Sigmoid colon (tissue), 7 donors: ENCODE results near the gene PDGFA. TPM values are rescaled to one million over a fixed set of nuclear protein-coding genes. Genes with fewer than 3 reads are reported as not detected.
A peak's percentile ranks its signal among the peaks of the same experiment; 100 is the strongest.

ENCODE experiments used
- DNase-seq: peaks from one replicate; pipeline ENCODE4 v3.0.0-alpha.2; 2019
- H3K27ac ChIP-seq, 4 donors: fragments of 200-600 bp; sonication (generic); one replicate each; pipeline ENCODE4 v1.5.1; 2016 to 2019; ENCODE audit warnings: mild to moderate bottlenecking in 1 of 4
- H3K27me3 ChIP-seq, 3 donors: fragments of 200-600 bp; sonication (generic); one replicate each; pipeline ENCODE4 v1.5.1; 2019; ENCODE audit warnings: mild to moderate bottlenecking in 1 of 3
- H3K36me3 ChIP-seq, 4 donors: fragments of 200-600 bp; sonication (generic); one replicate each; pipeline ENCODE4 v1.5.1; 2016 to 2019
- H3K4me1 ChIP-seq, 4 donors: fragments of 200-600 bp; sonication (generic); one replicate each; pipeline ENCODE4 v1.5.1; 2017 to 2019
- H3K4me3 ChIP-seq, 4 donors: fragments of 200-600 bp; sonication (generic); one replicate each; pipeline ENCODE4 v1.5.1; 2017 to 2019; ENCODE audit warnings: mild to moderate bottlenecking in 2 of 4, moderate library complexity in 1 of 4
- H3K9me3 ChIP-seq, 4 donors: fragments of 200-600 bp in 3 of 4; sonication (generic) in 3 of 4; one replicate each; pipeline versions ENCODE4 v1.5.1 to v1.6.1; 2013 to 2019
- EP300 ChIP-seq, 4 donors: sonication (generic); formaldehyde crosslinking; IDR thresholded peaks; one replicate each; pipeline ENCODE4 v1.6.1; 2017; ENCODE audit warnings: antibody characterized with exemption in 4 of 4
- POLR2A ChIP-seq, 2 donors: fragments of 450-650 bp; IDR thresholded peaks; one replicate each; pipeline ENCODE4 v1.6.1; 2016; ENCODE audit warnings: antibody characterized with exemption in 2 of 2, mild to moderate bottlenecking in 2 of 2, moderate library complexity in 2 of 2
- POLR2AphosphoS5 ChIP-seq, 4 donors: sonication (generic); formaldehyde crosslinking; IDR thresholded peaks; one replicate each; pipeline ENCODE4 v1.6.1; 2017; ENCODE audit warnings: antibody characterized with exemption in 4 of 4
- WGBS, 2 donors: extraction: QIAGEN DNeasy Blood & Tissue Kit; methylation state at CpG; one replicate each; pipeline ENCODE4 v1.1.7; 2013; 5-methylcytosine and 5-hydroxymethylcytosine counted together
- intact Hi-C: fragments of 100-400 bp; cut with DNase I; formaldehyde crosslinking; loops from one replicate; pipeline ENCODE4 v1.15.1; 2023
- polyA plus RNA-seq, 3 donors: library from polyadenylated mRNA; stranded (reverse); fragments of 200-250 nt; gene quantifications; one replicate each; pipeline ENCODE4 v1.2.3, GENCODE V29; 2013
- total RNA-seq, 4 donors: library from RNA; depleted of rRNA; stranded (reverse); fragments of >200 nt; gene quantifications; one replicate each; pipeline ENCODE4 v1.1.0, GENCODE V29; 2016
- TF ChIP-seq, protein P1 (sequence below), 4 experiments: fragments of 450-650 bp in 3 of 4; fragments of 200-600 bp in 1 of 4; IDR thresholded peaks; one replicate each; pipeline ENCODE4 v1.5.1; 2016 to 2019; ENCODE audit warnings: antibody characterized with exemption in 4 of 4, mild to moderate bottlenecking in 3 of 4, moderate library complexity in 2 of 4
- donor health status: healthy with polysubstance abuse.
- donor health status: Bipolar disorder and iron deficiency.
- donor health status: healthy.

PDGFA gene
- total and polyA plus RNA-seq, 7 donors, result 19.7 to 38.5 (median 33.9) TPM

DNA sequence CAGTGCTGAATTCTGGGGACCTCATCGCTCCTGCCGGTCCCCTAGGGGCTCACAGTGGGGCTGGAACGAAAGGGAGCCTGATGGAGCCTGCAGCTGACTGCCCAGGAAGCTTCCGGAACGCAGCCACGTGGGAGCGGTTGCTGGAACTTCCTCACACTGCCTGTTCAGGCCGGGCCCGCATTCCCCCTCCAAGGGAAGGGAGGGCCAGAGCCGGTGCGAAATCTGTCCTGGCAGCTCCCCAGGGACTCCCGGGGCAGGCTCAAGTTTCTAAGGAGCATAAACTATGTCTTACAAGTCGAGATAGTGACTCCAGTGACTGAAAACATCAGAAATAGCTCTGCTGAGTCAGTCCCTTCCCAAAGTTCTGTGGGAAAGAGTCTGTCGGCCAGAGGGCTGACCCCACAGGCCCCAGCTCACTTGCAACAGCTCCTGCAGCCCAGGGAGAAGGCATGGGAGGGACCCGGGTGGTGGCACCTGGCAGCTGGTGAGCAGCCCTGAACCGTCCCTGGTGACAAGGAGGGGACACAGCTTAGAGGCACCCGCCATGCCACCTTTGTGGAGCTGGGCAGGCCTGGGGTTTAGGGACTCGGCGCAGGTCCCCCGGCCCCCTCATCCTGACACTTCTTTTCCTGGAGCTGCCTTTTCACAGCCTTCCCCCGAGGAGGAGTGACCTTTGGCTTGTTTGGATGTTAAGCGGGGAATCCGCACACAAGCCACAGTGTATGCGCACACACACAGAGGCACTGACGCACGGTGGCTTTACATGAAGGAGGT is 47.6 kb downstream of the PDGFA start:
- Histone ChIP-seq H3K27ac (peak overlapping the region; percentile 42 to 72 (median 58)), H3K4me1 (peaks cover 0 to 12% (median 10%) of the 10 kb centered on the region in 4 donors), H3K36me3 (no peaks in the 10 kb centered on the region), H3K9me3 (peaks cover 0 to 3% (median 0%) of the 10 kb centered on the region in 4 donors), H3K27me3 (no peaks in the 10 kb centered on the region), H3K4me3 (no peak overlapping the region)
- DNase-seq, result peak; percentile 82
- WGBS, 2 donors, result 60 to 68% methylated on average over 26 of the region's 26 CpGs
- peak in 1 of 4 donors; percentile 60 for TF ChIP-seq POLR2AphosphoS5 (IDR thresholded peaks at IDR 0.05)
- TF ChIP-seq, protein P1, sequence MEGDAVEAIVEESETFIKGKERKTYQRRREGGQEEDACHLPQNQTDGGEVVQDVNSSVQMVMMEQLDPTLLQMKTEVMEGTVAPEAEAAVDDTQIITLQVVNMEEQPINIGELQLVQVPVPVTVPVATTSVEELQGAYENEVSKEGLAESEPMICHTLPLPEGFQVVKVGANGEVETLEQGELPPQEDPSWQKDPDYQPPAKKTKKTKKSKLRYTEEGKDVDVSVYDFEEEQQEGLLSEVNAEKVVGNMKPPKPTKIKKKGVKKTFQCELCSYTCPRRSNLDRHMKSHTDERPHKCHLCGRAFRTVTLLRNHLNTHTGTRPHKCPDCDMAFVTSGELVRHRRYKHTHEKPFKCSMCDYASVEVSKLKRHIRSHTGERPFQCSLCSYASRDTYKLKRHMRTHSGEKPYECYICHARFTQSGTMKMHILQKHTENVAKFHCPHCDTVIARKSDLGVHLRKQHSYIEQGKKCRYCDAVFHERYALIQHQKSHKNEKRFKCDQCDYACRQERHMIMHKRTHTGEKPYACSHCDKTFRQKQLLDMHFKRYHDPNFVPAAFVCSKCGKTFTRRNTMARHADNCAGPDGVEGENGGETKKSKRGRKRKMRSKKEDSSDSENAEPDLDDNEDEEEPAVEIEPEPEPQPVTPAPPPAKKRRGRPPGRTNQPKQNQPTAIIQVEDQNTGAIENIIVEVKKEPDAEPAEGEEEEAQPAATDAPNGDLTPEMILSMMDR (IDR thresholded peaks at IDR 0.05), result no peak
- TF ChIP-seq EP300 (IDR thresholded peaks at IDR 0.05), result peak in 1 of 4 donors; percentile 73
- TF ChIP-seq POLR2A (IDR thresholded peaks at IDR 0.05), result no peak
- intact Hi-C loops, result no loop called here

DNA sequence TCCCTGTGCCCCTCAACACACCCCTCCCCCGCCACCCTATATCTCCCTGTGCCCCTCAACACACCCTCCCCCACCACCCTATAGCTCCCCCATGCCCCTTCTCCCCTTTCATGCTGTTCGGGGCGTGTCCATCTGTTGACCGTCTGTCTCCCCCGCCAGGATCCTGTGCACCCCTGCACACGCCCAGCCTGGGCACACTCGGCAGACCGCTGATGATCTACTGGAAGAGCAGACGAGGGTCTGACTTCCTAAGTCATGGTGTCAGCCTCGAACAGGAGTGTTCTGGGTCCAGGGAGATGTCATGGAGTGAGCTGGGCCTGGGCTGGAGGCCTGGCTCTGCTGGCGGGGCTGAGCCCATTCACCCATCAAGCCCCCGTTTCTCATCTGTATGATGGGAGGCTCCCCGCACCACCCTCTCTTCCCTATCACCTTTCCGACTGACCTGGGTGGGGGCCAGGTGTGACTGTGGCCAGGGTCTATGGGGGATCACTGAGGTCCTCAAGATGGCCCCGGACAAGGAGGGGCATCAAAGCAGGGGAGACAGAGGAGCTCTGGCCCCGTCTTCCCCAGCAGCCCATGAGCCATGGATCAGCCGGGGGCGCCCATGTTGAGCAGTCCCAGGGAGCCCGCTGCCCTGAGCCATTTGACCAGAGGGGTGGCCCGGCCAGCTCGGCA is 48.3 kb downstream of the PDGFA start:
- Histone ChIP-seq H3K27ac (peak overlapping the region; percentile 42 to 72 (median 58)), H3K4me3 (no peak overlapping the region), H3K27me3 (no peaks in the 10 kb centered on the region), H3K9me3 (peaks cover 0 to 3% (median 0%) of the 10 kb centered on the region in 4 donors), H3K36me3 (no peaks in the 10 kb centered on the region), H3K4me1 (peaks cover 0 to 12% (median 10%) of the 10 kb centered on the region in 4 donors)
- no peak for DNase-seq
- intact Hi-C loops, result no loop called here
- TF ChIP-seq POLR2AphosphoS5 (IDR thresholded peaks at IDR 0.05) (no peak), EP300 (IDR thresholded peaks at IDR 0.05) (no peak), POLR2A (IDR thresholded peaks at IDR 0.05) (no peak)
- TF ChIP-seq, protein P1 (IDR thresholded peaks at IDR 0.05), result no peak
- 78 to 80% methylated on average over 20 of the region's 21 CpGs for WGBS, 2 donors

DNA sequence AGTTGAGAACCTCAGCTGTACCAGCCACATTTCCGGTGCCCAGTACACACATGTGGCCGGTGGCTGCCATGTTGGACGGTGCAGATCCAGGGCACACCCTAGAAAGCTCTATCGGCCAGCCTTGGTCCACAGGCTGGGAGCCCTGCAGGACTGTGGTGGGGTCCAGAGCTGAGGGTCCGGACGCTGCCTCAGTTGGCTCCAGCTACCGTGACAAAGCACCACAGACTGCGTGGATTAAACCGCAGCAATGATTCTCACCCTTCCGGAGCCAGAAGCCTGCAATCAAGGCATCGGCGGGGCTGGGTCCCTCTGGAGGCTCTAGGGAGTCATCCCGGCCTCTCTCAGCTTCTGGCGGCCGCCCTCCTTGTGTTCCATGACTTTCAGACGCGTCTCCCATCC is 50.1 kb downstream of the PDGFA start:
- Histone ChIP-seq H3K4me3 (no peak overlapping the region), H3K4me1 (peaks cover 0 to 15% (median 10%) of the 10 kb centered on the region in 4 donors), H3K27me3 (no peaks in the 10 kb centered on the region), H3K36me3 (no peaks in the 10 kb centered on the region), H3K9me3 (peaks cover 0 to under 1% (median 0%) of the 10 kb centered on the region in 4 donors), H3K27ac (no peak overlapping the region)
- 94 to 97% methylated on average over 17 of the region's 17 CpGs for WGBS, 2 donors
- no peak for TF ChIP-seq EP300 (IDR thresholded peaks at IDR 0.05)
- intact Hi-C loops, result no loop called here
- DNase-seq, result peak; percentile 36

DNA sequence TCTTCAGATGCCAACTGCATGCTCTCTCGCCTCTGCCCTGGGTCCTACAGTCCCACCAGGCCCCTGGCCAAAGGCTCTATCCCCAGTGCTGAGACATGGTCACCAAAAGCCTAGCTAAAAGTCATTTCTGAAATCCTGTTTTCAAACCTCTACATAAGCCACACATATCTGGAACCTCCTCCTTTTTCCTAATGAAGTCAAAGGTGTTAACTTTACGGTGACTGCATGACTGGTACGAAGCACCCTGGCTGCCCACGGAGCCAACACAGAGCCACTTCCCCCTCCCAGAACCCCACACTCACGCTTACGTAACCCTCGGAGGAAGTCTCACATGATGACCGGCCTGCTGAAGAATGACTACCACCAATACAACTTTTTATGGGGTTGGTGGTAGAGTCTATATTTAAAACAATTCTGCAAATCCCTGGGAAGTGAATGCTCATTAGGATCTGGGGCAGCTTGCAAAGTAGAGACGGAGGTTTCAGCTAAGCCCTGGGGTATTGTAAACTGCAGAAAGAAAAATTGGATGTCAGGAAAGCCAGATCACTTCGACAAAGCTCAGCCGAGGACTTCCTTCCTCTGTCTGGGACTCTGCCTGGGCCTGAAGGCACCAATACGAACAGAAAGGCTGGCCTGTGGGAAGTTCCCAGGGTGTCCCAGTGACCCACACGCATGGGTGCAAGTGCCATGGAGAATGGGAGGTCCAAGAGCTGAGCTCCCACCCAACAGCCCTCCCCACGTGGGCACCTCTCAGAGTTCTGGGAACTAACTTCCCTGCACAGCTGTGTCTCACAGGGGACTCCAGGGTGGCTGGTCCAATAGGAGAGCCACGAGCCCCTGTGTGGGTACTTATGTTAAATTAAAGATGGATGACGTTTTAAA is 50.7 kb downstream of the PDGFA start:
- TF ChIP-seq, protein P1 (IDR thresholded peaks at IDR 0.05), result no peak
- no peak for TF ChIP-seq POLR2A (IDR thresholded peaks at IDR 0.05)
- no peak for TF ChIP-seq POLR2AphosphoS5 (IDR thresholded peaks at IDR 0.05)
- TF ChIP-seq EP300 (IDR thresholded peaks at IDR 0.05), result no peak
- Histone ChIP-seq H3K4me3 (no peak overlapping the region), H3K36me3 (no peaks in the 10 kb centered on the region), H3K27me3 (no peaks in the 10 kb centered on the region), H3K9me3 (no peaks in the 10 kb centered on the region), H3K4me1 (peaks cover 0 to 17% (median 10%) of the 10 kb centered on the region in 4 donors), H3K27ac (no peak overlapping the region)
- DNase-seq, result peak; percentile 65
- WGBS, 2 donors, result 58 to 85% methylated on average over 16 of the region's 16 CpGs
- intact Hi-C loops, result no loop called here
